Peyer's patch (tissue), 4 donors: ENCODE data around the gene ATG4B.

Experiments used
- POLR2A ChIP-seq, 2 donors: fragments of 450-650 bp; IDR thresholded peaks; one replicate each; pipeline ENCODE4 v1.5.1; 2017; ENCODE audit warnings: antibody characterized with exemption in 2 of 2, mild to moderate bottlenecking in 2 of 2, moderate library complexity in 2 of 2
- TF ChIP-seq, protein P1 (sequence below), 6 experiments: fragments of 450-650 bp in 4 of 6; fragments of 200-600 bp in 2 of 6; sonication (generic) in 1 of 6; IDR thresholded peaks; one replicate each; pipeline ENCODE4 v1.5.1; 2017 to 2019; ENCODE audit warnings: antibody characterized with exemption in 6 of 6, mild to moderate bottlenecking in 3 of 6, moderate library complexity in 1 of 6

DNA sequence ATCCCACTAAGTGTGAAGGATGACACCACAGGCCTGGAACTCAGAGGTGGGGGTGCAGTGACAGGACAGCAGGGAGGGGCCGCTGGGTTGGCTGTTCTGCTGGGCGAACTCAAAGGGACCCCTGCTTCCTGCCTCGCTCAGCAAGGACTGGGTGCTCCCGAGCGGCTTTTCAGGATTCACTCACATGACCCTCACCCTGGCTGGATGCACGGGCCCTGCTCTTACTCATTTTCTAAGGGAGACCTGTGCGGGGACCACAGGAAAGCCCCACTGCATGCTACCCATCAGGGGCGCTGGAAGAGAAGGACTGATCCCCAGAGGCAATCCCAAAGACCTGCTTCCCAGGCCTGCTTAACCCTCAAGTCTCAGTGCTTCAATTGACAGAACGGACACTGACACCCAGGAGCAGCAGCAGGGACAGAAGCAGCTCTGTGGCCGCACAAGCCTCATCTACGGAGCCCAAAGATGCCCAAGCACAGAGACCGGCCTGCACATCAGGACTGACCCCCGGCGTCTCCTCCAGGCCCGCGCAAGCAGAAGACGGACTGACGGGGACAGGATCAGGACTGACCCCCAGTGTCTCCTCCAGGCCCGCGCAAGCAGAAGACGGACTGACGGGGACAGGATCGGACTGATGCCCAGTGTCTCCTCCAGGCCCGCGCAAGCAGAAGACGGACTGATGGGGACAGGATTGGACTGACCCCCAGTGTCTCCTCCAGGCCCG lies 30.2 kb upstream of the ATG4B start:
- TF ChIP-seq, protein P1, sequence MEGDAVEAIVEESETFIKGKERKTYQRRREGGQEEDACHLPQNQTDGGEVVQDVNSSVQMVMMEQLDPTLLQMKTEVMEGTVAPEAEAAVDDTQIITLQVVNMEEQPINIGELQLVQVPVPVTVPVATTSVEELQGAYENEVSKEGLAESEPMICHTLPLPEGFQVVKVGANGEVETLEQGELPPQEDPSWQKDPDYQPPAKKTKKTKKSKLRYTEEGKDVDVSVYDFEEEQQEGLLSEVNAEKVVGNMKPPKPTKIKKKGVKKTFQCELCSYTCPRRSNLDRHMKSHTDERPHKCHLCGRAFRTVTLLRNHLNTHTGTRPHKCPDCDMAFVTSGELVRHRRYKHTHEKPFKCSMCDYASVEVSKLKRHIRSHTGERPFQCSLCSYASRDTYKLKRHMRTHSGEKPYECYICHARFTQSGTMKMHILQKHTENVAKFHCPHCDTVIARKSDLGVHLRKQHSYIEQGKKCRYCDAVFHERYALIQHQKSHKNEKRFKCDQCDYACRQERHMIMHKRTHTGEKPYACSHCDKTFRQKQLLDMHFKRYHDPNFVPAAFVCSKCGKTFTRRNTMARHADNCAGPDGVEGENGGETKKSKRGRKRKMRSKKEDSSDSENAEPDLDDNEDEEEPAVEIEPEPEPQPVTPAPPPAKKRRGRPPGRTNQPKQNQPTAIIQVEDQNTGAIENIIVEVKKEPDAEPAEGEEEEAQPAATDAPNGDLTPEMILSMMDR (IDR thresholded peaks at IDR 0.05): no peak
- no peak for TF ChIP-seq POLR2A (IDR thresholded peaks at IDR 0.05)
